ENCODE results near the gene EPB41L2.

Gene EPB41L2

DNA sequence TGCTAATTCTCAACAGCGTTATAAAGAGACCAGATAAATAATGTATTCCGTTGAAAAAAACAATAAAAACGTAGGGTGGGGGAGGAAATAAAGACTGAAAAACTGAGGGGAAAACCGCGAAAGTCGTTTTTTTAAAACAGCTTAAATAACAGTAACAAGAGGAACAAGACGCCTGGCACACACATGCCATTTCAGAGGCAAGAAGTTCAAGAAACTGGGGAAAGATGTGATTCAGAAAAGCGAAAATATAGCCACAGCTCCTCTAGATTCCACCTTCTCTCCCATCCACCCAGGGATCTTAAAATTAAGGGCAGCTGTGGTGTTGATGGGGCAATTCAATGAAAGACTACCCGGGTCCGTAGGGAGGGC, 1.3 kb downstream of the EPB41L2 start:
- DNase-seq (ENCODE audit: low read depth), result no peak

DNA sequence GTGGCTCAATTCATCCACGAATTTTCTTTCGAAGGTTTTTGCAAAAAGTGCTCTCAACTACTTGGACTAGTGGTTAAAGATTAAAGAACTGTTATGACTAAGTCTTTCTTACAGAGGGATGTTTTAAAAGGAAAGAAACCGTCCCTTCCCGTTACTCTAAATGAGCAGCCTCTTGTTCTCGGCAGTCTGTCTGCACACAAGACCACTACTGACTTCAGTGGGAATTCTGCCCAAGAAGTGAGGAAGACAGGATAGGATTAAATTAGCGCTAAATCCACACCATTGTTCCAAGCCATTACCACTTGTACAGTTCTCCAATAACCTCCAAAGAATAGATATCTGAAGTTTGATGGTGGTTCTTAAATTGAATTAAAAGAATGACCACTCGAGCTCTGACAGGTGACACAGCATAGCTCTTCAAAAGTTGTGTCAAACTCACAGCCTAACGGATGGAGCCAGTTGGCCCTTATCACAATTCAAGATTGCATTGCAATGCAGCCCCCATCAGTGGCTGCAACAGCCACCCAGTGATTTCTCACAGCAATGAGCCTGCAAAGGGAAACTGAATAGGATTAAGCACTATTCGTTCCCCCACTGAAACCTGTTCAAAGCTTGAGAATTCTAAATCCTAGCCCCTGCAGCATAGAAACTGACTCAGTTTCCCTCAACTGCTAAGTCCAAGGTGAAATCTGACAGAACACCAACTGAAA, 1.8 kb downstream of the EPB41L2 start:
- DNase-seq (ENCODE audit: low read depth), result no peak

DNA sequence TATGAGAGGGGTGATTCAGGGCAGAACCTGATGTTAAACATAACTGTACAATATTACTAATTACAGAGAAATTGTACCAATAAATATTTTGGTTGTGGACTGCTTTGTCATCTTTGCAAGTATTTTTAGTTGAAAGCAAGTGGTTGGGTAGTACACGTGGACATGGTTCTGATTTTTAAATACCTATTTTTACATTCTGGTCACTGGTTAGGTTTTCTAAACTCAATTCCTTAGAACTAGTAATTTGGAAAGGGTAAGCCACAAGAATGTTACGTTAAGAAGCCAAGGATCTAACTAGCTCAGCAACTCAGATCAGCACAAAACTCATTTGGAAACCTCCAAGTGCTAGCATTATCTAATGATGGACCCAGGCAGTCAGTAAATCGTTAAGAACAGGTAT, 2.7 kb downstream of the EPB41L2 start:
- DNase-seq (ENCODE audit: low read depth), result no peak

DNA sequence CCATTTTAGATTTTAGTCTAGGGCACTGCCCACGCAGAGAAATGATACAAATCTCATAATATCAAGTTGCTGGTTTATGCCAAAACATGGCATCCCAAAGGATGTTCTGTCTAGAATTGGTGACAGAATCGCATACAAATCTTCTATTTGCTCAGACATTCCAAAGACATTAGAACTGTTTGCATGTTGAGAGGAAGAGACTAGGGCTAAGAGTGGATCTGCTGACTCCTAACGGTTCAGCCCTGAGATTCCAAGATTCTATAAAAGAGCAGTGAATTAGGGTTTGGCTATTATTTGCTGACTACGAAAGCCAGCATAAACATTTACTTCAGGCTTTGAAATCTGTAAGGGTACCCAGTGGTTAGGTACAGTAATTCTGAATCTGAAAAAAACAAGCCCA, 3.6 kb downstream of the EPB41L2 start:
- no peak for DNase-seq (ENCODE audit: low read depth)

DNA sequence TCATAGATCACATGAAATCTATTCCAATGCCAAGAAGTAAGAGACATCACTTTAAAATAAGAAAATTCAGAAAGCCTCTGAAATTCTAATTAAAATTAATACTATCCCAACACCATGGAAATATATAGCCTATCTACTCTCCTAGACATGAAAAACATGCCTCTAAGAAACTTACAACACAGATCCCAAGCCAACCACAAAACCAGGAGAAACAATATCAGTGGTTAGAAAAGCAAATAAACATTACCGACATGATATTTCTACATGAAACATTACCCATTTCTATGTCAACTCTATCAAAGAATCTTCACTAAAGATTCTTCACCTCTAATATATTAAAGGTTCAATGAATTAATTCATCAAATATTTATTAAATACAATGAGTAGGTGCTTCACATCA, 4.8 kb downstream of the EPB41L2 start:
- no peak for DNase-seq (ENCODE audit: low read depth)

DNA sequence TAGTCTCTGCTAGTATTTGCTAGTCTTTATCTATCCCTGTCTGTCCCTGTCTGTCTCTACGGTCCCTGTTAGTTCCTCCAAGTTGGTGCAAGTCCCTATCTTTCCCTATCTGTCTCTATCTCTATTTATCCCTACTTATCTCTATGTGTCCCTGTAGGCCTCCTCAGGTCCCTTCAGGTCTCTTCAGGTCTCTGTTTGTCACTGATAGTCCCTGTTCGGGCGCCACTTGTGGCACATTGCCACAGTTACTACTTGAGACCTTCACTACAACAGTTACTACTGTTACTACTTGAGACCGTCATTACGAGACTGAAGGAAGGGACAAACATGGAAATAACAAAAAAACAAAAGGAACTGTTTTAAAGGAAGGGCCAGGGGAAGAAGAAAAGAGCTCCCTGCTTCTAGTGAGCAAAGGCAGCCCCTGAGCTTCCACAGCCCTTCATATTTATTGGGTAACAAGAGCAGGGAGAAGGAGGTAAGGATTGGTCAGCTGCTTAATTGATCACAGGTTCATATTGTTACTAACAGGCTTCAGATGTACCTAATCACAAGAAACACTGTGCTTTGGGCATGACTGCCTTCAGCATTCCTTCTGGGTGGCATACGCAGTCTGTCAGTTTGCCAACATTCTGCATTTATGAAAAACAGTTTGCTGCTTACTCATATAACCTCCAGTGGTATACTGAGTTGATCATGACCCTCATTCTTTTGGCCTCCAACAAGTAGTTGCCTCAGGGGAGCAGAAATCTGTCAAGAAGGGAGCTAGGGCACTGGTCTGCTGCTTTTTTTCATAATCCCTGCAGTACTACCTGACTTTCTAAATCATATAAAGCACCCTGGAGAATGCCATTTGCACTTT, 8.4 kb downstream of the EPB41L2 start:
- DNase-seq (ENCODE audit: low read depth), result no peak

DNA sequence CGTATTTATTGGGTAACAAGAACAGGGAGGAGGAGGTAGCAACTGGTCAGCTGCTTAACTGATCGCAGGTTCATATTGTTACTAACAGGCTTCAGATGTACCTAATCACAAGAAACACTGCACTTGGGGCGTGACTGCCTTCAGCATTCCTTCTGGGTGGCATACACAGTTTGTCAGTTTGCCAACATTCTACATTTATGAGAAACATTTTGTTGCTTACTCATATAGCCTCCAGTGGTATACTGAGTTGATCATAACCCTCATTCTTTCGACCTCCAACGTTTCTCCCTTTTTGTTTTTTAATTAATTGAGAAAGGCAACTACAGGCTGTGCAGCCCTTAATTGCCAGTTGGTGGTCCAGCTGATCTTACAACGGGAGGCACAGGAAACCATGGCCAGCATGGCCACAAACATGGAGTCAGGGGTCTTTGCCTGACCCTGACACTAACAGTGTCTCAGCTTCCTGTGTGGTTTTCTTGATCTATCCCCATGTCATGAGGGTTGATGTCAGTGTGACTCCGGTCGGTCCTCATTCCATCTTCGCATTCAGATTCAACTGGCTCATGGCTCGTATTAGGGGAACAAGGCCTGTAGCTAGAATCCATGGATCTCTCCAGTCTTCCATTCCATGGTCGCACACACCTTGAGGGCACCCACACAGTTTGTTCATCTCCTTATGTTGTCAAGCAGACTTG, 9.4 kb downstream of the EPB41L2 start:
- no peak for DNase-seq (ENCODE audit: low read depth)

DNA sequence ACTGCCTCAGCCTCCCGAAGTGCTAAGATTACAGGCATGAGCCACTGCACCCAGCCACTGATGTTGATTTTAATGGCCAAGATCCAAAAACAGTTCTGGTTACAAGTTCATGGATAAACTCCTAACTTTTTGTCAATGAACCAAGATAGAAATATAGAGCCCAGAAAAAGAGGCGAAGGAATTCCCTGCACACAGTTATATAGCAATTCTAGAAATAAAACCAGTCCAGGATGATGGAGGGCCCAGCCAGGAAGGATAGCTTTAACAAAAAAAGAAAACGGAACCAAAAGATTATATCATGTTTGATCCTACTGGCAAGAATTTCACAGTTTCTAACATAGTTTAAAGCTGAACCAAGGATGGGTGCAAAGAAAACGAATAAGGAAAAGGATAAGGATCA, 10.9 kb downstream of the EPB41L2 start:
- no peak for DNase-seq (ENCODE audit: low read depth)

DNA sequence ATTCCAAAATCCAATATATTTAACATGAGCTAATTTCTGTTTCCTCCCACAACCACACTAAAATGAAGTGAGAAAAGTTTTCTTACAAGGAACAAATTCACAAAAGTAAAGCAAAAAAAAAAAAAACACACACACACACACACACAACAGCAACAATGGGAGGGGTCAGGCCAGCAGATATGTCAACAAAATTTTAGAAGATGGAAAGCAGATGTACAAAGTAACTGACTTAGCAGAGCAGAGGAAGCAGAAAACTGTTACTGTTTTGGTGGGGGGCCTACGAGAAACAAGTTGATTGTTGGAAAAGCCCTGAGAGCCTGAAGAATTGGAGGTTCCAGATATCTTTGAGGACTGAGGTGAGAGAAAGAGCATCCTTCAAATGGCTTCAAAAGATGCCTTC, 11.7 kb downstream of the EPB41L2 start:
- DNase-seq (ENCODE audit: low read depth), result no peak

DNA sequence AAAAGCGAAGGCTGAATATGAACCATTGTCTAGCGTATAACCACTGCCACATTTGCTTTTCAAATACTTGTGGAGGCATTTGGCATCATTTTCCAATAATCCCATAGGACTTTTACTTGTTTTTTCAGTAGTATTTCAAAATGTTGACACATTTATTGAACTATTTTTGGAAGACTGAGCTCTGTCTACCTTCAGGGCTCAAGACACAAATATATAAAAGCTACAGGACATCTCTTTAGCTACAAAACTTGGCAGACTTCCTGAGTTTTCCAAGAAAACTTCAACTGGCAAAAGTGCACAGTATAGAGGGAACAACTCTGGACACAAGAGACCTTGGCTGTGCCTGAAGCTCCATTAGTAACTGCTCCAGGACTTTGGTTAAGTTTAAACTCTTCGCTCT, 13.4 kb downstream of the EPB41L2 start:
- no peak for DNase-seq (ENCODE audit: low read depth)

DNA sequence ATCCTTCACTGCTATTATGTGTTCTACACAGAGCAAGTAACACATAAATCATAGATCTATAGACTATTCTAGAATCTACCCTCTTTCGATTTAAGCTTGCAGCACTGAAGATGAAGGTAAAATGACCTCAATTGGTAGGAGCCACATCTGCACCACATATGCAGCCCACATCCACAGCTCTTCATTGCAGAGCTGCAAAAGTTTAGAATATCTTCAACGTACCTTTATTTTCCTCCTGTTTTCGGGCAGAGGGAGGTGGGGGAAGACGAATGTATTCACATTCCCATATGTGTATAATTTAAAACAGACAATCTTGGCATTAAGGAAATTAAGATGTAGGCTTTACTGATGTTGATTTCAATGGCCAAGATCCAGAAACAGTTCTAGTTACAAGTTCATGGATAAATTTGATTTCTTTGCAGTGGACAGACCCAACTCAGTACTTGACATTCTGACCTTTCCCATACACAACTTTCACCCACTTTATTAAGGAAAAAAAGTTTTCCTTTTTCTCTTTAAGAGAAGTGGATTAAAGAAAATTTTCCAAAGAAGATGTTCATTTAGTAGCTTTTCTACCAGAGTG, 14.0 kb downstream of the EPB41L2 start:
- DNase-seq (ENCODE audit: low read depth), result no peak

DNA sequence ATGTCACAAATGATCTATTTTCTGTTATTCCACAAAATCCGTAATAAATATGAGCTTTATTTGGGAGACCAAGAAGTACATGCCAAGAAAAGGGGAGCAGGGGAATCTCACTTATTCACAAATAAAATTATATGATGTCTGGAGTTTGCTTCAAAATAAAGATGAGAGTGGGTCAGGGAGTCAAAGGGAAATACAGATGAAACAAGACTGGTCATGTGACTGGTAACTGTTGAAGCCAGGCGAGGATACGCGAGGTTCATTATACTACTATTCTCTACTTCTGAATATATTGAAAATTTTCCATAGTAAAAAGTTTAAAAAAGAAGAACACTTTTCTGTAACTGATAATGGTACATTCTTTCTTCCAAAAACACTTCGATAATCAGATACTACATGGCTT, 14.6 kb downstream of the EPB41L2 start:
- no peak for DNase-seq (ENCODE audit: low read depth)

DNA sequence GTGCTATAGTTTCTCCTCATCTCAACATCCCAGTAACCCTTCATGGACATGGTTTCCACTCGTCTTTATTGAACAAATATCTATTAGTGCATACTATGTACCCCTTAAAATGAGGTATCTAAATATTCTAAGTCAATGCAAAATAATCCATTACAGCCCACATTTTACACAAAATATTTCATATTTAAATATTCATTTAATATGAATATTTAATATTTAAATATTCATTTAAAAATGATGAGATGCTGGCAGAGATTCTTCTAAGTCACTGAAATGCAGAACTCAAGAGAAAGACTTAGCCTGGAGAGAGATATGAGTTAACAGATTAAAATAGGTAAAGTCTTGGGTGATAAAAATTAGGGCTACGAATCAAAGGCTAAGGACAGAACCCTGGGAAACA, 17.9 kb downstream of the EPB41L2 start:
- DNase-seq (ENCODE audit: low read depth), result no peak

DNA sequence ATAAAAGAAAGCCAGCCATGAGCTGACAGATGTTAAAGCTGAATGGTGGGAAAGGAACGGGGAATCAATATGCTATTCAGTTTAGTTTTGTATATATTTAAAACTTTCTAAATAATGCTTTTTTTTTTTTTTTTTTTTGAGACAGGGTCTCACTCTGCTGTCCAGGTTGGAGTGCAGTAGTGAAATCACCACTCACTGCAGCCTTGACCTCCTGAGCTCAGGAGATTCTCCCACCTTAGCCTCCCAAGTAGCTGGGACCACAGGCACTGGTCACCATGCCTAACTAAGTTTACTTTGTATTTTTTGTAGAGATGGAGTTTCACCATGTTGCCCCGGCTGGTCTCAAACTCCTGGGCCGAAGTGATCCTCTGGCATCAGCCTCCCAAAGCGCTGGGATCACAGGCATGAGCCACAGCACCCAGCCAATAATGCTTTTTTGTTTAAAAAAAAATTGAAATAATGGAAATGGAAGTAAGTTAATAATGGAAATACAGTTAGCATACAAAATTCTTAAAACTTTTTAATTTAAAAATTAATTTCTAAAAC, 19.1 kb downstream of the EPB41L2 start:
- DNase-seq (ENCODE audit: low read depth), result no peak

DNA sequence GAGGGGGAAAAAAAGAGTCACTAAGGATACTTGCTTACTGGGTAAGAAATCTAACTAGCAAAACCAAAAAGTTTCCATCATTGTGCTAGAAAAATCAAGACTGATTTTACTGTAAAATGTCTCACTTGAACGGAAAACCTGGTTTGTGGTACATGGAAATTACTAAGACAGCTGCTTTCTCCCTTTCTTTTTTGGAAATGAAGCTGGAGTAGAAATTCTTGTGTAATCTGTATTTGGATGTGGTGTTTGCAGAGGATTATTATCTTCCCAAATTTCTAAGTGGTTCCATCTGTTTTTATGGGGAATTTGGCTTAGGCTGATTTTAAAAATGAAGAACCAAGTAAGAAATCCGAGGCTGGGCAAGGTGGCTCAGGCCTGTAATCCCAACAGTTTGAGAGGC, 20.4 kb downstream of the EPB41L2 start:
- DNase-seq (ENCODE audit: low read depth), result no peak

DNA sequence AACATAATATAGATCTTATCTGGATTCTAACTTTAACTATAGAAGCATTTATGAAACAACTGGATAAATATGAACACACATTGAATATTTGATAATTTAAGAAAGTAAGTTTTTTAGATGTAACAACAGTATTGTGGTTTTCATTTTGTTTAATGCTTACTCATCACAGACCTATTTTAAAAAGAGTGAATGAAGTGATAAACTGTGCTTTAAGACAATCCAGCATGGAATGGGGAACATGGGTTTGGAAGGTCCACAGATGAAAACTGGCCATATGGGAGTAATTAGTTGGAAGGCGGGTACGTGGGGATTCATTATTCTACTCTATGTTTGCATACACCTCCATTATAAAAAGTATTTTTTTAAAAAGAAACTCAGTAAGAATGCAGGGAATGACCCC, 21.2 kb downstream of the EPB41L2 start:
- DNase-seq (ENCODE audit: low read depth), result no peak

DNA sequence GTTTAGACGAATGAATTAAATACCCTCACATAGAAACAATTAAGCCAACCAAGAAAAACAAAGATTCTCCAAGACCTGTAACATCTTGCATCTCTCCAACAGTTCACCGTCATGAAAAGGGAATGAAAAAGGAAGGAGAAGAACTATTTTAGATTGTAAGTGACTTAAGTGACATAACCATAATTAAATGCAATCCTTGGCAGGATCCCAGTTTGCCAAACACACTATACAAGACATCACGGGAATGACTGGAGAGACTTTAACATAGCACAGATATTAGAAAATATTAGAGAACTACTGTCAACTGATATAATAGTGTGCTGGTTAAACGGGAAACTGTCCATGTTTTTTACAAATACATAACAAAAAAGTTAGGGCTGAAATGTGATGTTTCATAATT, 22.2 kb downstream of the EPB41L2 start:
- no peak for DNase-seq (ENCODE audit: low read depth)

DNA sequence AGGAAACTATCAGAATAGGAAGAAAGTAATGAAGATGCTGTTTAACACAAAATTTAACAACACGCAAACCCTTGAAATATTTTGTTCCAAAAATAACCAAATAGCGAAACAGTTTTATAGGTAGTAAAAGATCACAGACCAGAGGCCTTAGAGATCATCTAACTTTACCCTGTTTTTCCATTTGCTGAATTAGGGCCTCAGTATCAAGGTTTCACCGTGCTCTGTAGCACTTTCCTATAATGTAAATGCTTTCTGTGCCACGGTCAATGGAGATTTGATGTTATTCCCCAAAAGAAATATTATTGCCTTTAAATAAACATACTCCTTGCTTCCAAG, 23.7 kb downstream of the EPB41L2 start:
- no peak for DNase-seq (ENCODE audit: low read depth)

DNA sequence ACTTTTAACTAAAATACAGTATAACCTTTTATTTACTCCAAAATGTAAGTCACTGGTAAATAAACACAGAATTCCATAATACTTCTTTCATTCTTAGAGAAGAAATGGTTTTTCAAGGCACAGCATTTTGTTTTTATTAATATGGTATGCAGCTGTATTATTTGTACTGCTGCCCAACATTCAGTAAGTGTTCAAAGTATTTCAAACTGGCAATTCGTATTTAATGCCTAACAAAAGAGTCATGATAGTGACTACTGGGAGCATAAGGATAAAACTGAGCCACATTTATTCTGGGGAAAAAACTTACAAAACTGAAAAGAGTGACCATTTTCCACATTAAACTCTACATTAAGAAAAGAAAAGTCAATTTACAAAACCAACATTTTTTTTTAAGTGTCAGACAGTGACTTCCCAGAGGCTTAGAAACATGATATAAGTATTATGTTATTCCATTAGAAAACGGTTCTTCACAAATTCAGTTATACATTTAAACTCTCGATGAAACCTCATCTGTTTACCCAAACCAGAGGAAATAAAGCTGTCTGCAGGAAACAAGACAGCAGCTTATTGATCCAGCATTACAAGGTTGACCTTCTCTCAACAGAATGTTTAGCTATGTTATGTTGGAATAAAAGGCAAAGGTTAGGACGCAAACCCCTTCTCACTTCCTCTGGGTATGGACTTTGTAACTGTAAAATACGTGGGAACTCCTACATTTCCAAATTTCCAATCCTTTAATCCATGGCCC, 24.3 kb downstream of the EPB41L2 start:
- DNase-seq (ENCODE audit: low read depth), result no peak

DNA sequence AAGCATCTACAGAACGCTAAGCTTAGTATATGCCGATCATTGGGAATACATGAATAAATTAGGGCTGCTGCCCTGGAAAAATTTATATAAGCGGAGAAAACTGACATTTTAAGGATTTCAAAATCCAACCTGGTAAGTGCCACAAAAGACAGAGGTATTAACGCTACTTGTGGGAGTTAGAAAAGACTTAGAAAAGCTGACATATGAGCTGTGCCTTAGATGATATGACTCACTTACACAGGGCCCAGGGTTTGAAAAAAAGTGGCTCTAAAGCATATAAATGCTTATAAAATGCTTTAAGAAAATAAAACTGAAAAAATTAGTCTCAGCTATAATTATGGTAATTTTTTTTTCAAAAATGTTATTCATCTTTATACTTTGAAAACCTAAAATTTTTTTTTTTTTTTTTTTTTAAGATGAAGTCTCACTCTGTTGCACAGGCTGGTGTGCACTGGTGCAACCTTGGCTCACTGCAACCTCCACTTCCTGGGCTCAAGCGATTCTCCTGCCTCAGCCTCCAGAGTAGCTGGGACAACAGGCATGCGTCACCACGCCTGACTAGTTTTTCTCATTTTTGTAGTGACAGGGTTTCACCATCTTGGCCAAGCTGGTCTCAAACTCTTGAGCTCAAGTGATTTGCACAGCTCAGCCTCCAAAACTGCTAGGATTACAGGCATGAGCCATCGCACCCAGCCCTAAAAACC, 25.7 kb downstream of the EPB41L2 start:
- no peak for DNase-seq (ENCODE audit: low read depth)

DNA sequence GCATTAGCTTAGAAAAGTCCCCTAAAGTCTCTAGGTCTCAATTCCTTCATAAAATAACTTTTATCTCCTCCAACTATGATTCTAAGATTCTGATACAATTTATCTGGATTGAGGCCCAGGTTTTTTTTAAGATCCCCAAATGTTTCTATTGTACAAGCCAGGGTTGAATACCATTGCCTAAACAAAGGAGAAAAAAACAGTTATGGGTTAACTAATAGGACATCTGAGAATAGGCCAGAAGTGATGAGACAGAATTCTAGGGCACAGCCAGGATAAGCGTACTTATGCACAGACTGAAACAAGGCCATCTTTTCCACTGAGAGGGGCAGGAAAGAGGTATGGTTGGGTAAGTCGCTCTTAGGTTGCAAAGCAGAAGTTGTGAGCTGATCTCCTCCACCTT, 26.4 kb downstream of the EPB41L2 start:
- no peak for DNase-seq (ENCODE audit: low read depth)
